Spleen (tissue), 11 donors: Measurements from ENCODE around the gene SSNA1. TPM values are rescaled to one million over a fixed set of nuclear protein-coding genes. Genes with fewer than 3 reads are reported as not detected.

Experiments used
- DNase-seq: peaks from one replicate; pipeline ENCODE4 v3.0.0-alpha.2; 2020
- H3K27ac ChIP-seq, 8 donors: fragments of 200-600 bp; sonication (generic) in 7 of 8; 1 replicate in 4 of 8; 2 replicates in 4 of 8; pipeline versions ENCODE4 v1.5.0 to v1.8.0; 2016 to 2021; ENCODE audit warnings: inconsistent platforms in 4 of 8, mild to moderate bottlenecking in 4 of 8, moderate library complexity in 1 of 8
- H3K27me3 ChIP-seq, 7 donors: fragments of 200-600 bp; sonication (generic) in 6 of 7; replicated peaks in 1 of 7; 1 replicate in 4 of 7; 2 replicates in 3 of 7; pipeline versions ENCODE4 v1.5.0 to v1.8.0; 2016 to 2021; ENCODE audit warnings: inconsistent platforms in 3 of 7, mild to moderate bottlenecking in 1 of 7
- H3K36me3 ChIP-seq, 6 donors: fragments of 200-600 bp; sonication (generic) in 5 of 6; 1 replicate in 4 of 6; 2 replicates in 2 of 6; pipeline versions ENCODE4 v1.5.0 to v1.8.0; 2016 to 2021; ENCODE audit warnings: inconsistent platforms in 2 of 6
- H3K4me1 ChIP-seq, 6 donors: fragments of 200-600 bp; sonication (generic) in 5 of 6; 1 replicate in 3 of 6; 2 replicates in 3 of 6; pipeline versions ENCODE4 v1.5.0 to v1.8.0; 2016 to 2021; ENCODE audit warnings: inconsistent platforms in 3 of 6
- H3K4me3 ChIP-seq, 8 donors: fragments of 200-600 bp; sonication (generic) in 7 of 8; 1 replicate in 4 of 8; 2 replicates in 4 of 8; pipeline versions ENCODE4 v1.5.0 to v1.8.0; 2016 to 2021; ENCODE audit warnings: inconsistent platforms in 4 of 8, mild to moderate bottlenecking in 4 of 8, moderate library complexity in 2 of 8
- H3K9me3 ChIP-seq, 8 donors: fragments of 200-600 bp; sonication (generic) in 7 of 8; 1 replicate in 4 of 8; 2 replicates in 4 of 8; pipeline versions ENCODE4 v1.5.0 to v1.8.0; 2016 to 2021; ENCODE audit warnings: inconsistent platforms in 4 of 8
- CTCF ChIP-seq, 11 experiments: fragments of 200-600 bp in 7 of 11; fragments of 450-650 bp in 4 of 11; sonication (generic) in 4 of 11; IDR thresholded peaks in 8 of 11; conservative IDR thresholded peaks in 3 of 11; 1 replicate in 7 of 11; 2 replicates in 4 of 11; pipeline versions ENCODE4 v1.4.0 to v1.8.0; 2016 to 2021; ENCODE audit warnings: antibody characterized with exemption in 11 of 11, inconsistent platforms in 4 of 11, mild to moderate bottlenecking in 1 of 11
- POLR2A ChIP-seq, 3 donors: fragments of 450-650 bp; IDR thresholded peaks; one replicate each; pipeline ENCODE4 v1.5.1; 2017; ENCODE audit warnings: antibody characterized with exemption in 3 of 3, mild to moderate bottlenecking in 1 of 3
- POLR2AphosphoS5 ChIP-seq, 3 donors: sonication (generic); formaldehyde crosslinking; IDR thresholded peaks; one replicate each; pipeline ENCODE4 v1.5.1; 2017; ENCODE audit warnings: antibody characterized with exemption in 3 of 3
- WGBS, 5 donors: extraction: QIAGEN DNeasy Blood & Tissue Kit in 3 of 5; methylation state at CpG; one replicate each; pipeline versions ENCODE4 v1.1.5 to v1.1.7; 2013 to 2018; 5-methylcytosine and 5-hydroxymethylcytosine counted together
- intact Hi-C: fragments of 100-400 bp; cut with DNase I; formaldehyde crosslinking; loops from one replicate; pipeline ENCODE4 v1.15.0; 2023; ENCODE audit warnings: low total_unique reads
- polyA plus RNA-seq, 3 donors: library from polyadenylated mRNA; stranded (reverse); fragments of 200-250 nt; gene quantifications; one replicate each; pipeline ENCODE4 v1.2.1, GENCODE V29; 2013
- total RNA-seq, 7 donors: library from RNA; depleted of rRNA in 3 of 7; stranded (reverse); fragments of >200 nt in 3 of 7; fragmentation: NEBNext Ultra II Directional in 4 of 7; extraction: Animal tissue kit (Norgen Biotek cat#: 25700) in 4 of 7; gene quantifications; one replicate each; pipeline versions ENCODE4 v1.1.0 to v1.2.1, GENCODE V29; 2016 to 2021
- donor health status: healthy with polysubstance abuse.
- donor health status: DM: no; HTN: no; CAD: no; lungs with moderate emphysema.
- donor health status: DM: no; HTN: no; CAD: no.
- donor health status: Bipolar disorder and iron deficiency.
- donor health status: healthy.
- donor health status: DM: no; HTN: no; CAD: no.
- donor health status: DM: yes; HTN: yes; CAD: no.

The SSNA1 gene
- total and polyA plus RNA-seq, 10 donors = 38.2 to 109 (median 48.0) TPM

- Histone ChIP-seq H3K27me3 (peaks cover 0 to 62% (median 30%) of the 10 kb centered on the region in 7 donors), H3K4me3 (no peak overlapping the region), H3K4me1 (peaks cover under 1 to 29% (median 18%) of the 10 kb centered on the region in 6 donors), H3K27ac (no peak overlapping the region), H3K36me3 (no peaks in the 10 kb centered on the region), H3K9me3 (no peaks in the 10 kb centered on the region)
- intact Hi-C loops = no loop called here
- DNase-seq = no peak
- WGBS, 5 donors = 38 to 47% (median 46%) methylated on average over 7 to 18 of the region's 18 CpGs
- TF ChIP-seq POLR2AphosphoS5 (IDR thresholded peaks at IDR 0.05) = peak in 1 of 3 donors; percentile 5
- TF ChIP-seq CTCF (IDR thresholded peaks at IDR 0.05 in 8 of 11, conservative IDR thresholded peaks at IDR 0.05 in 3 of 11) = no peak
These were observed 39.5 kb downstream of the SSNA1 start for GRCh38 chr9:137227853-137228505.

GRCh38 chr9:137228506-137228967 lies 40.1 kb downstream of the SSNA1 start:
- DNase-seq = no peak
- peaks cover 0 to 68% (median 34%) of the 10 kb centered on the region in 7 donors for H3K27me3 ChIP-seq
- intact Hi-C loops = no loop called here

GRCh38 chr9:137228968-137229896 lies 40.8 kb downstream of the SSNA1 start:
- Histone ChIP-seq H3K4me1 (peaks cover 0 to 22% (median 11%) of the 10 kb centered on the region in 6 donors), H3K4me3 (no peak overlapping the region), H3K36me3 (no peaks in the 10 kb centered on the region), H3K27me3 (peaks cover 0 to 74% (median 41%) of the 10 kb centered on the region in 7 donors), H3K9me3 (no peaks in the 10 kb centered on the region), H3K27ac (no peak overlapping the region)
- DNase-seq = no peak
- TF ChIP-seq CTCF (IDR thresholded peaks at IDR 0.05 in 8 of 11, conservative IDR thresholded peaks at IDR 0.05 in 3 of 11) (no peak), POLR2A (IDR thresholded peaks at IDR 0.05) (no peak), POLR2AphosphoS5 (IDR thresholded peaks at IDR 0.05) (no peak)
- 70 to 81% (median 72%) methylated on average over 24 to 27 of the region's 27 CpGs for WGBS, 5 donors
- intact Hi-C loops = no loop called here

More at GRCh38 chr9:137228506-137228967, 40.1 kb downstream of the SSNA1 start:
- peaks cover 0 to 25% (median 16%) of the 10 kb centered on the region in 6 donors for H3K4me1 ChIP-seq
- no peak for TF ChIP-seq CTCF (IDR thresholded peaks at IDR 0.05 in 8 of 11, conservative IDR thresholded peaks at IDR 0.05 in 3 of 11)
- TF ChIP-seq POLR2AphosphoS5 (IDR thresholded peaks at IDR 0.05) = peak in 1 of 3 donors; percentile 3
- no peak overlapping the region for H3K27ac ChIP-seq
- H3K9me3 ChIP-seq = no peaks in the 10 kb centered on the region
- 47 to 75% (median 71%) methylated on average over 5 to 29 of the region's 29 CpGs for WGBS, 5 donors
- H3K36me3 ChIP-seq = no peaks in the 10 kb centered on the region
- H3K4me3 ChIP-seq = no peak overlapping the region
